GM19324 (cell line): ENCODE measurements around the gene LIMS1.
A peak's percentile ranks its signal among the peaks of the same experiment; 100 is the strongest.
"Not testable (repeated sequence)": the region's sequence is repeated elsewhere in the genome, so short reads cannot be mapped to it uniquely, and the experiment has no call there.

ENCODE experiments used
- ATAC-seq: cut with Tn5 transposase; IDR thresholded peaks from one replicate; pipeline ENCODE4 v1.9.1; 2021; ENCODE audit warnings: mild to moderate bottlenecking, moderate library complexity; ENCODE audit not compliant: unreplicated experiment, low FRiP score

LIMS1 gene

DNA sequence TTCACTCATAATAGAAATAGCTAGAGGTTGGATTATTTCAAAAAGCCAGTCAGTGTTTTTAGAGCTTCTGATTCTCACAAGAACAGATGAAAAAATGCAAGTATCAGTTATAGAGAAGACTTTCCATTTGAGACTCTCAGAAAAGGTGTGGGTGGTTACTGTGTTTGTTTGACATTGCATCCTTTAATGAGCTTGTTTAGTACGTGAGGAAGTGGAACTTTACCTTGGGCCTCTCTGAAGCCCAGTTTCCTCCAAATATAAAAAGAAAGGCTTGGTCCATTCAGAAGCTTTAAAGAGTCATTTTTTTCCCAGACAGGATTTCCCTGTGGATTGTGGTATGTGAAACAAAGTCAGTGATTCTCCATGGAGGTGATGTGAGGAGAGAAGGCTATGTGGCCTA, 95.1 kb downstream of the LIMS1 start:
- peak; percentile 69 for ATAC-seq

DNA sequence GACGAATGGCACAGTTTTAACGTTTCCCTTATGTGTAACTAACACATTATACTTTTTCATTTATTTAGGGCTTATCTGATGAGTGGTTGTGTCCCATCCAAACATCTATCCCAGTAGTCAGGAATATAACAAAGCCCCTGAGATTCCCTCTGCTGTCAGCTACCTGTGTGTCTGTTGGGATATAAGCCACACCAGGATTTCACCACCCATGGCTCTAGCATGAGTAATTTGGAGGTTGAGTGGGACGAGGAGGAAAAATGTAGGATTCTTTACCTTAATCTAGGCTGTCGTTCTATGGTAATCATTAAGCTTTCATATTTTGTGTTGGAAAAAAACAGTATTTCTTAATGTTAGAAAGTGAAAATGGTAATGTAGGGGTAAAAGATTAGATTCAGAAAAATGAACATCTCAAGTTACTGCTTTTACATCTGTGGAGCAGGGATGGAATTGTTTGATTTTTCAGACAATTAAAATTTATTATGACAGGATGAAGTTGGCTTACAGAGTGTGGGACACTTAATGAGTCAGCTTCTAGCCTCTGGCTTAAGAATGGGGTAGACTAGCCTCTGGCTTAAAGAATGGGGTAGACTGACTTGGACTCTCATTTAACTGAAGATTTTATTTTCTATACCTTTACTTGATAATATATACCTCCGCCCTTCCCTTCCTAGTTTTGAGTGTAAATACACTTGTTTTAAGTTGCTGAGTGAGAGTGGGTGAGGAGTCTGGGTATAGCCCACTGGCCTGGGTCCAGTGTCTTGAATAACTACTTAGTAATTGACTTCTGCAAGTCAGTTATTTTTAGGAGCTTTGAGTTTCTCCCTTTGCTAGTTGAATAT, 96.5 kb downstream of the LIMS1 start:
- no peak for ATAC-seq

DNA sequence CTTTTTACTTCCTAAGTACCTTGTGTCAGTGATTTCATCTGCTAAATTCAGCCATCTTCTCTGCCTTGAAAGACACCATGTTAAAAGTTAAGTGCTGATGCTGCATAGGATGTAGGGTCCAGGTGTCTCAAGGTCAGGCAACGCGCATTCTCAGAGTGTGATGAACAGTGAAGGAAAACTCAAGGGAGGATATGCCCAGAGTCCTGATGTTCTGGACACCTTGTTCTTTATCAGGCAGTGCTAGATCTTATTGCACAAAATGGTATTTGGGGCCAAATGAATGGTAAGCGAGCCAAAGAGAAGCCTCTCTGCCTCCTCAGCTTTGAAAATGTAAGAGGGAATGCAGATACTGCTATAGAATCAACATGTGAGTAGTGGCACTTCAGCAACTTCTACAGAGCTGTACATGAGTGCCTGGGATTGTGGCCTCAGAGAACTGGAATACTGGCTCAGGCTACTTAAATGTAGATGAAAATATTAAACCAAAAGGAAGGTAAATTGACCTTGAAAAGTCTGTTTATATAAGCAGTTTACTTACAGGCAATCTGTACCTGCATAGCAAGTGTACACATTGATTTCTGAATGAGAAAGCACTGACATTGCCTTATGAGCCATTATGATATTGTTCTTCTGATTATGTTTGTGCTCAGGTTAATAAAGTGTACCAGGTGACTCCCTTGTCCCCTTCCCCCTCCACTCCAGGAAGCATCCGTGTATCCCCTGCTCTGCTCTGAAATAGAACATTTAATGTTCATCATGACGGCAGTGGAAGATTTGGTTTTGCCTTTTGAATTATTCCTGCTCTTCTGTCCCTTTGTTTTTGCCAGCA, 98.3 kb downstream of the LIMS1 start:
- ATAC-seq: no peak

DNA sequence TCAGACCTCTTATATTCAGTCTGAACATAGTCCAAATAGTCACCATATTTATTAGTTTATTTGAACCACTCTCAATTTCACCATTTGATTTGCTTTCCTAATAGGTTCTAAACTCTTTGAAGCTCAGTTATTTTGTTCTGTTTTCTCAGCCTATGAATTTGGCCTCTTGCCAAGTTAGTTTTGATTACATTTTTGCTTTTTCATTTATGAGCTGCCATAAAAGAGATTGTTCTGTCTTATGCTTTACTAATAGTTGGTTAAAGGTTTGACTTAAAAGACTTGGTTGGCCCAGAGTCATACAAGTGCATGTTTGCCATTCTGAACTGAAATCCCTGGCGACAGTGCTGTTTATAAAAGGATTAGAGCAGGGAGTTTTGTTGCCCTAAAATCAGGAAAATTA, 99.1 kb downstream of the LIMS1 start:
- no peak for ATAC-seq

DNA sequence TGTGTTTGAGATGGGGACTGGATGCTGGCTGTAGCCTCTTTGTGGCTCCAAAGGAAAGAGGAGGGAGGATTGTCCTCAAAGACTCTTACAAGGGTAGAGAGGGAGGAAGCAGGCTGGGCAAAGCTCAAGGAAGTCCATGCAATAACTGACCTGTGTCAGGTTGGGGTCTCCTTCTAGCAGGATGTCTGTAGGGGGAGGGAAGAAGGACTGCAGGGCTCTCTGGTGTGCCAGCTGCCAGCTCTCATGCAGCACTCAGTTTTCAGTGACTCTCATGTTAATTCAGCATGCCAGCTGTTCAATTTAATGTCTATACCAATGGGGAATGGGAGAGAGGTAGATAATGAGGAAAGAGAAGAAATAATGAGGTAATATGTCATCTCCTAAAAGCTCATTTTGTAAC, 99.7 kb downstream of the LIMS1 start:
- ATAC-seq: no peak

DNA sequence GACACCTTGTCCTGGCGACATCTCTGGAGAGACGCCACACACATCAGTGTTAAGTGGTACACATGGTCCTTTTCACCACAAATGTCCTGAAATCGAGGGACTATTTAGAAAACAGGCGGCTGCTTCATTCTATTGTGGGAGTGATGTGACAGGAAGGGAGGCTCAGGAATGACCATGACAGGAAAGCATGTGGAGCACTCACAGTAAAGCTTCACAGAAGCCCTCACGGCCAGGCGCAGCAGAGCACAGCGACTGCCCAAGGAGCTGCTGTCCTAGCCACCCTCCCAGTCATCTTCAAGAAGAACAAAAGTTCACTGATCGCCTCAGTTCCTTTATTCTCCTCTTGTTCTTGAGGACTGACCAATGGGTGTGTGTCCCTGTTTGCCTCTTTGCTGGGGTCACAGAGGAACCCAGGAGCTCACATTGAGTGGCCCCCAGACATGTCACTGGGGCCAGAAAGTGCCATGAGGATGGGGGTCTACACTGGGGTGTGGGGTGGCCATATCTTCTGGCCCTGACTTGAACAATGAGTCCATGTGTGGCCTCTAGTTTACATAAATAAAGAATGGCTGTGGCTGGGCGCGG, 100.4 kb downstream of the LIMS1 start:
- ATAC-seq: no peak

DNA sequence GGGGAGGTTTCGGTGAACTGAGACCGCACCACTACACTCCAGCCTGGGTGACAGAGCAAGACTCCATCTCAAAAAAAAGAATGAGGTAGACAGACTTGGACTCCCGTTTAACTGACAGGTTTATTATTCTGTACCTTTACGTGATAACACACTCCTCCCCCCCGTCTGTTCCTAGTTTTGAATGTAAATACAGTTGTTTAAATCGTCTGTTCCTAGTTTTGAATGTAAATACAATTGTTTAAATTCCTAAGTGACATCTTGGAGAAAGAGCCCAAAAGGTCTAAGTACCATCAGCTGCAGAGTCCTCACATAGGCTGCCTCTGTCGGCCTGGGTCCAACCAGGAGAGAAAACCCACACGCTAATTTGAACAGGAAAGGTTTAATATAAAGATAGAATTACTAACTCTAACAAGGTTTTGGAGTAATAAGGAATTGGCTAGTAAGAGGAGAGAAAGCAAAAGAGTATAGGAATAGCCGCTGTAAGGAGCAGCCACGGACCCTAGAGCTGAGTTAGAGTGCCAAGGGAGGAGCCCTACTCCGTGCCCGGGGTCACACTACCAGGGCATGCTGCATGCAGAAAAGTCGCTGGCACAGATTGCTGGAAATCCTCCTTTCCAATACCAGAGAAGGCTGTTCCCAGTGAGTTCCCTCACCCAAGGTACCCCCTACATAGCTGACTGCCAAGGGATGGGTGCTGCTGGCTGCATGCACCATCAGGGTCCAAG, 101.5 kb downstream of the LIMS1 start:
- no peak for ATAC-seq

DNA sequence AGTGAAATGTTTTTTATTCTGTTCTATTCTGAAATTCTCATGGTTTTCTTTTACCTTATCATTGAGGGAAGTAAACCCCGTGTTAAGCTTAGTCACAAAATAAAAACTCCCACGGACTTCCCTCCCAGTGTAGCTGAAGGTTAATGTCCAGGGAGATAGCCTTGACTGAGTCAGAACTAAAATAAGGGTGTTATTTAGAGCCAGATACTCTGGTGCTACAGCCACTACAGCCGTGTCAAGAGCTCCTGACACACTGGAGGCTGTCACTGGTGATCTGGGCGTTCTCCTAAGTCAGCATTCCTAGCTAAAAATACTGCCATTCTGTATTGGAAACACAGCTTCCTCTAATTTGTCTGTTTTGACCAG, 103.0 kb downstream of the LIMS1 start:
- ATAC-seq: no peak

DNA sequence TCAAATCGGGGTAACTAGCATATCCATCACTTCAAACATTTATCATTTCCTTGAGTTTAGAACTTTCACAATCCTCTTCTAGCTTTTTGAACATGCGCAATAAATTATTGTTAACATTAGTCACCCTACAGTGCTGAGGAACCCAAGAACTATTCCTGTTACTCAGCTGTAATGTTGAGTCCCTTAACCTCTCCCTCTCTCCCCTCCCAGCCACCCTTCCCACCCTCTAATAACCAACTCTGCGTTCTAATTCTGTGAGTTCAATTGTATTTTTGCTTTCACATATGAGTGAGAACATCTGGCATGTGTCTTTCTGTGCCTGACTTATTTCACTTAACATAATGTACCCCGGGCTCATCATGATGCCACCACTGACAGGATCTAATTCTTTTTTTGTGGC, 106.5 kb downstream of the LIMS1 start:
- ATAC-seq: no peak

DNA sequence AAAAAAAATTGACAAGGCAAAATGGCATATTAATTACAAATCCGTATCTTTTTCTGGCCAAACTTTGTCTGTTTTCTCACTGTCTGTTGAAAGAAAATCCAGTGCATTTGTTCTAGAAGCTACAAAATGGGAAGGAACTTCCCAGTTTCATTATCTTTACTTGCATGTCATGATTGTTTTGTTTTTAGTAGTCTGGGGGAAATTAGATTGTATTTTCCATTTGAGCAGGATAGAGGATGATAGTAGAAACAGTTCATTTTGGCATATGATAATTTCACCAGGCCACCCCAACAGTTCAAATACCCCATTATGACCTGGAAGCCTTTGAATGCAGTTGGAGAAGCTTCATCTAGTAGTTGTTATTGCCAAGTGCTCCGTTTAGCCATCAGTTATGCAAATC, 107.5 kb downstream of the LIMS1 start:
- no peak for ATAC-seq

DNA sequence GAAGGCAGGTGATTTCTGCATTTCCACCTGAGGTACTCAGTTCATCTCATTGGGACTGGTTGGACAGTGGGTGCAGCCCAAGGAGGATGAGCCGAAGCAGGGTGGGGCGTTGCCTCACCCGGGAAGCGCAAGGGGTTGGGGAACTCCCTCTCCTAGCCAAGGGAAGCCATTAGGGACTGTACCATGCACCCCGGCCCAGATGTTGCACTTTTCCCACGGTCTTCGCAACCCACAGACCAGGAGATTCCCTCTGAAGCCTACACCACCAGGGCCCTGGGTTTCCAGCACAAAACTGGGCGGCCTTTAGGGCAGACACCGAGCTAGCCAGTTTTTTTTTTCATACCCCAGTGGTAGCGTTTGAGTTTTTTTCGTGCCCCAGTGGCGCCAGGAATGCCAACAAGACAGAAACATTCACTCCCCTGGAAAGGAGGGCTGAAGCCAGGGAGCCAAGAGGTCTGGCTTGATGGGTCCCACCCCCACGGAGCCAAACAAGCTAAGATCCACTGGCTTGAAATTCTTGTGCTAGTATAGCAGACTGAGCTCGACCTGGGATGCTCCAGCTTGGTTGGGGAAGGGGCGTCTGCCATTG, 109.1 kb downstream of the LIMS1 start:
- no peak for ATAC-seq

DNA sequence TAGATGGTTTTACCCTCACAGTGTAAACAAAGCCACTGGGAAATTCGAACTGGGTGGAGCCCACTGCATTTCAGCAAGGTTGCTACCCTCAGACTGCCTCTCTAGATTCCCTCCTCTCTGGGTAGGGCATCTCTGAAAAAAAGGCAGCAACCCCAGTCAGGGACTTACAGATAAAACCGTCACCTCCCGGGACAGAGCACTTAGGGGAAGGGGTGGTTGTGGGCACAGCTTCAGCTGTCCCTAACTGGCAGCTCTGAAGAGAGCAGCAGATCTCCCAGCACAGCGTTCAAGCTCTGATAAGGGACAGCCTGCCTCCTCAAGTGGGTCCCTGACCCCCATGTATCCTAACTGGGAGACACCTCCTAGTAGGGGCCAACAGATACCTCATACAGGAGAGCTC, 109.6 kb downstream of the LIMS1 start:
- not testable (repeated sequence) for ATAC-seq

DNA sequence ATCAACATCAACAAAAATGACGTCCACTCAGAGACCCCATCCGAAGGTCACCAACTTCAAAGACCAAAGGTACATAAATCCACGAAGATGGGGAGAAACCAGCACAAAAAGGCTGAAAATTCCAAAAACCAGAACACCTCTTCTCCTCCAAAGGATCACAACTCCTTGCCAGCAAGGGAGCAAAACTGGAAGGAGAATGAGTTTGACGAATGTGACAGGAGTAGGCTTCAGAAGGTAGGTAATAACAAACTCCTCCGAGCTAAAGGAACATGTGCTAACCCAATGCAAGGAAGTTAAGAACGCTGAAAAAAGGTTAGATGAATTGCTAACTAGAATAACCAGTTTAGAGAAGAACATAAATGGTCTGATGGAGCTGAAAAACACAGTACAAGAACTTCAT, 110.2 kb downstream of the LIMS1 start:
- not testable (repeated sequence) for ATAC-seq

DNA sequence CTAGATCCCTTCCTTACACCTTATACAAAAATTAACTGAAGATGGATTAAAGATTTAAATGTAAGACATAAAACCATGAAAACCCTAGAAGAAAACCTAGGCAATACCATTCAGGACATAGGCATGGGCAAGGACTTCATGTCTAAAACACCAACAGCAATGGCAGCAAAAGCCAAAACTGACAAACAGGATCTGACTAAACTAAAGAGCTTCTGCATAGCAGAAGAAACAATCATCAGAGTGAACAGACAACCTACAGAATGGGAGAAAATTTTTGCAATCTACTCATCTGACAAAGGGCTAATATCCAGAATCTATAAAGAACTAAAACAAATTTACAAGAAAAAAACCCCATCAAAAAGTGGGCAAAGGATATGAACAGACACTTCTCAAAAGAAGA, 114.5 kb downstream of the LIMS1 start:
- ATAC-seq: not testable (repeated sequence)

DNA sequence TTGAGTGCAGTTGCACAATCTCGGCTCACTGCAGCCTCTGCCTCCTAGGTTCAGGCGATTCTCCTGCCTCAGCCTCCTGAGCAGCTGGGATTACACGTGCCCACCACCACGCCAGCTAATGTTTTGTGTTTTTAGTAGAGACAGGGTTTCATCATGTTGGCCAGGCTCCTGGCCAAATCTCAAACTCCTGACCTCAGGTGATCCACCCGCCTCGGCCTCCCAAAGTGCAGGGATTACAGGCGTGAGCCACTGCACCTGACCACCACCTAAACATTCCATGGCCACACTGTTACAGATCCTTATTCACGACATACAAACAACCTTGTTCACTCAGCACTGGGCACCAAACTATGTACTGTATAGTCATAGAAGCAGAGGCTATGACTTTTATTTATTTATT, 116.2 kb downstream of the LIMS1 start:
- ATAC-seq: not testable (repeated sequence)

DNA sequence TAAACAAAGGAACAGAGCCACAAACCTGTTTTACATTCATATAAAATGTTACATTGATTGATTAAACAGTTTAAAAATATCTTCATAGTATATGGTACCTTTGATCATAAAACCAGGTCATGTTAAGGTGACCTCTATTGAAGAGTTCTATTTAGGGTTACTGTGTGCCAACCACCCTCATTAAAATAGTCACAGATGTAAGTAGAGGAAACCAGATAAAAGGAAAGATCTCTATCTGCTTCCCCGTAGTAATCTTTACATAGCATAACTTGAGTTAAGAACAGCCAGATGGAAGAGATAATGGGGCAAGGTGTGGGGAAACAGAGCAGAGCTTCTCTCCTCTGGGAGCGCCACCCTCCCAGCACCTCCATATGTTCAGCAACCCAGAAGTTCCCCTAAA, 117.2 kb downstream of the LIMS1 start:
- not testable (repeated sequence) for ATAC-seq

DNA sequence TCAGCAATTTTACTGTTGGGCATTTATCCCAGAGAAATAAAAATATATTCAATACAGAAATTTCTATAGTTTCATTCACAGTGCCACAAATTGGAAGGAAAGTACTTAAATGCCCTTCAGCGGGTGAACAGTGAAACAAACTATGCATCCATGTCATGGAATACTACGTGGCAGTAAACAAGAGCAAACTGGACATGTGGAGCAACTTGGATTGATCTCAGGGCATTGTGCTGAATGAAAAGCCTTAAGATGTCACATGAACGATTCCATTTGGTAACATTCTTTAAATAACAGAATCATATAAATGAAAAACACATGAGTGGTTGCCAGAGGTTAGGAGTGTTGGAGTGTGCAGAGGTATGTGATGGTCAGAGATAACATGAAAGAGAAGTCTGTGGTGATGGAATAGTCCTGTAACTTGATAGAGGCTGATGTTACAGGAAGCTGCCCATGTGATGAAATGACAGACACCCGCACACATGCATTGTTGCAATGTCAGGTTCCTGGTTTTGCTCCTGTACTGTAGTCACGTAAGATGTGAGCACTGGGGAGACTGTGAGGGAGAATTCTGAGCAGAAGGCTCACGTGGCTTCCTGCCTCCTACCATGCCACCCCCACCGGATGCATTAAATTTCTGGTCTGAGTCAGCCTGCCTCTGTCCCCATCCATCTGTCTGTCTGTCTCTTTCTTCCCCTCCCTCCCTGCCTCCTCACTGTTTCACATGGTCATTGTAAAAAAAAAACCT, 118.1 kb downstream of the LIMS1 start:
- ATAC-seq: peak; percentile 89

DNA sequence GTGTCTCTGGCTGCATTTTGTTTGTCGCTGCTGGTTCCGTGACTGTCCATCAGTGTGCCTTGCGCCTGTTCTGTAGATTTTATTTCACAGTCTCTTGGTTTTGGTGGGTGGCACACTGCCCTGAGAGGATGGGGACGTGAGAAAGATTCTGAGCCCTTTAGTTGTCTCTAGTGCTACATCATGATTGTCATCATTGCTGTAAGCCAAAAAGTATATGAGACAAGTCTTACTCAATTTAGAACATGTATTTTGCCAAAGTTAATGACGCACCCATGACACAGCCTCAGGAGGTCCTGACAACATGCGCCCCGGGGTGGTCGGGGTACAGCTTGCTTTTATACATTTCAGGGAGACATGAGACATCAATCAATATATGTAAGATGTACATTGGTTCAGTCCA, 119.2 kb downstream of the LIMS1 start:
- not testable (repeated sequence) for ATAC-seq

DNA sequence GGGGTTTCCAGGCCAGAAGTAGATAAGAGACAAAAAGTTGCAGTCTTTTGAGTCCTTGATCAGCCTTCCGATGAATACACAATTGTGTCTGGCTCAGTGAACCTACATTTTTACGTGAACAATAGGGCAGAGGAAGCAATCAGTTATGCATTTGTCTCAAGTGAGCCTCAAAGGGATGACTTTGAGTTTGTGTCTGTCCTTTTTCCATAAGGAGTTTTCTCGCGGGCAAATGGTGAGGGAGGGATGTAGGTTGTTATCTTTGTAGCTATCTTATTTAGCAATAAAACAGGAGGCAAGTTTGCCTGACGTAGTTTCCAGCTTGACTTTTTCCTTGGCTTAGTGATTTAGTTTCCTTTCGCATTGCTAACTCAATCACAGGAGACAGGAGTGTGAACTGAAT, 119.6 kb downstream of the LIMS1 start:
- not testable (repeated sequence) for ATAC-seq
